ENCODE results near the gene NHSL1.

Gene NHSL1

DNA sequence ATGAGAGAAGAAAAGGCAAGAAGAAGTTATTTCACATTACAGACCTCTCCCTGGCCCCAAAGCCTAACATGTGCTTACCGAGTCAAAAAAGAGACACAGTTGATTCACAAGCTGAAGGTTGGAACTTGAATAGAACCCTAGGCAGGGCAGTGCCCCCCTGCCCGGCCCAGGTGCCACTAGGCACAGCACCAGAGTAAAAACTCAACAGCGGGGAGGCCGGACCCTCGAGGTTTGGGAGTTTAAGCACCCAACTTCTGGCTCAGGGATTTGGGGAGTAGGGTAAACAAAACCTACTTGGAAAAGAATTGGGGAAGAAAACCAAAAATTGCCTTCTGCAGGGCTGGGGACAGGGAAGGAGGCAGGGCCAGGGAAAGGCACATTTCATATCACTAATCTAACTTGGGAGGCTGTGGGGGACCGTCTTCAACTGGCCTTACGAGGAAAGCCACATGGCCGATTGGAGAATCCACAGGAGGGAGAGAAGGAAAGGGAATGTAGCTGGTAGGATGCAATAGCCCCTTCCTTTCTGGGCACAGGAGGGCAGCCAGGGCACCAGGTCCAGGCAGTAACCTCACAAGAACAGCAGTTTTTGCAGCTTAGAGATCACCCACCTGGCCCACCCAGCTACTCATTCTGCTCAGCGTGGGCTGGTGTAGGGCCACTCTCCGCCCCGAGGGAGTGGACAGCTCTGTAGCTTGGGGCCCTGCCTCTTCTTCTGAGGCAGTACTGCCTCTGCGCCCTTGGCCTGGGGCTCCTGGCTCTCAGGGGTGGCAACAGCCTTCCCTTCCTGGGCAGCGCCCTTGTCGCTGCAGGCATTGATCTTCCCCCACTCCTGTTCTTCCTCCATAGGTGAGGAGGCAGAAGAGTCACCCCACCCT lies 97.1 kb downstream of the NHSL1 start:
- no peak for DNase-seq (ENCODE audit: low spot score)

DNA sequence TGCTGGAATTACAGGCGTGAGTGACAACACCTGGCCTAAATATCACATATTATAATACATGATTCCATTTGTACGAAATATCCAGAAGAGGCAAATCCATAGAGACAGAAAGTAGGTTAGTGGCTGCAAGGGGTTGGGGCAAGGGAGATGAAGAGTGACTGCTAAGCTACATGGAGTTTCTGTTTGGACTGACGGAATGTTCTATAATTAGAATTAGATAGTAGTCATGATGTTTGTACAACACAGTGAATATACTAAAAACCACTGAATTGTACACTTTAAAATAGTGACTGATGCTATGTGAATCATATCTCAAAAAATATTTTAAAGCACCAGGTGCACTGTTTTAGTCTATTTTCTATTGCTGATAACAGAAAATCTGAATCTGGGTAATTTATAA lies 99.0 kb downstream of the NHSL1 start:
- no peak for DNase-seq (ENCODE audit: low spot score)

DNA sequence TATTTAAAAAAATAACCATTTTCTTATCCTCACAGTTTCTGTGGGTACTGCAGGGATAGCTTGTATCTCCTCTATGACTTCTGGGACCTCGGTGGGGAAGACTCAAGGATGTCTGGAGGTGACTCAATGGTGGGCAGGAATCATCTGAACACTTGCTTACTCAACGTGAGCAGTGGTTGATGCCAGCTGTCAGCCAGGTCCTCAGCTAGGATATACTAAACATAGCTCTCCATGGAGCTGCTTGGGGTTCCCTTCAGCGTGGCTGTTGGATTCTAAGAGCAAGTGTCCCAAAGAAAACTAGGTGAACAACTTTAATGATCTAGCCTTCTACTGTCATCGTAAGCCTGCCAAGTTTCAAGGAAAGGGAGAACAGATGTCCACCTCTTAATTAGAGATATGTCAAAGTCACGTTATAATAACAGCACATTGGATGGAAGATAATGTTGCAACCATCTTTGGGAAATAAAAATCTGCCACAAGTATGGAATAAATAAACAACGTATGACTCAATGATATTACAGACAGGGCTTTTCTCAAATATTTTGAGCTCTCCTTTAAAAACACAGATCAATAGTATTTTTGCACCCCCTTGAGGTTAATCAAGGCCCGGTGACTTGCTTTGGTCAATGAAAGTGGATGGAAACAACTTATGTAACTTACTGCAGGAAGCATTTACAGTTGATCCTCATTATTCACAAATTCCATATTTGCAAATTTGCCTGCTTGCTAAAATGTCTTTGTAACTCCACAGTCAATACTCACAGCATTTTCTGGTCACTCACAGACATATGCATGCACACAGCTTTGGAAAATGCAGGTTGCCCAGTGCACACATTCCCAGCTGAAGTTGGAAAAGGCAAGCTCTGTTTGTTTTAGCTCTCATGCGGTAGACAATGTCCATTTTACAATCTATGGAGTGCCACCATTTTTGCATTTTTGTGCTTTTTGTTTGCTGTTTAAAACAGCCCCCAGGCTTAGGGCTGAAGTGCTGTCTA lies 101.9 kb downstream of the NHSL1 start:
- DNase-seq (ENCODE audit: low spot score) = no peak

DNA sequence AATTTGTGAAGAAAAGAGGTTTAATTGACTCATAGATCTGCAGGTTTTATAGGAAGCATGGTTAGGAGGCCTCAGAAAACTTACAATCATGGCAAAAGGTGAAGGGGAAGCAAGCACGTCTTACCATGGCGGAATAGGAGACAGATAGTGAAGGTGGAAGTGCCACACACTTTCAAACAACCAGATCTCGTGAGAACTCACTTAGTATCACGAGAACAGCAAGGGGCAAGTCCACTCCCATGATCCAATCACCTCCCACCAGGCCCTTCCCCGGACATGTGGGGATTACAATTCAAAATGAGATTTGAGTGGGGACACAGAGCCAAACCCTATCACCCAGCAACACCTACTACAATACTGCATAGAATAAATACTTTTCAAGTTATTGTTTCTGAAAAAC lies 102.6 kb downstream of the NHSL1 start:
- no peak for DNase-seq (ENCODE audit: low spot score)

DNA sequence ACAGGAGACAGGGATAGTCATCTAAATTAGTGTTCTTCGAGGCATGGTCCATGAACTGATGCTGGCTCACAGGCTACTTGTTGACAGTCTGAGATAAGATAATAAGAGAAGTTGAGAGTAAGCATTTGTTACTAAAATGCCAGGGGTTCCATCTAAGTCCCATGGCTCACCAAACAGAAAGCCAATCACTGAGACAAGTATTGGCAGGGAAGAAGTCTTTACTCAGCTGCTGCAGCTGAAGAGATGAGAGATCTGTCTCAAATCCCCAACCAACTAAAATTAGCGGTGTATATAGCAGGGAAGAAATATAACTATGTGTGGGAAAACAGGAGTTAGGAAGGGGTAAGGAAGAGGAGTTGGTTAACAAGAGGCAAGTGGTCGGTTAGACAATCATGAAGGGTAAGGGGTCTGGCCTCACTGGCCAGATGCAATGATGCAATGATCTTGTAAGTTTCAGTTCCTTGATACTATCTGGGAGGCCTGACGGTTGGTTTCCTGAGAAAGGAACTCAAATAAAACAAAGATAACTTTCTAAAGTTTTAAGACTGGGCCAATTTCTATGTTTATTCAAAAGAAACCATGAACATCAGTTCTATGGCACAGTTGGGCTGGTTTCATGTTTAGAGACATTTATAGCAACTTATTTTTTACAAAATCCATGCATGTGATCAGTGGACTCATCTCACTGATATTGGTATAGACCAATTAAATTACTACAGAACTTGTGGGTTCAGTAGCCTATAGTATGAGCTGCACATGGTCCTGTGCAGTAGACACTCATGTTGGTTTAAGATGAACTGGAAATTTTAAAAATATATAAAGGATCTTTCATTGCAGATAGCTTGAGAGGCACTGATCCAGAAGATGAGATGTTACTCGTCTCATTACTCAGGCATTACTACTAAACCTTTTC lies 105.2 kb downstream of the NHSL1 start:
- DNase-seq (ENCODE audit: low spot score) = no peak

DNA sequence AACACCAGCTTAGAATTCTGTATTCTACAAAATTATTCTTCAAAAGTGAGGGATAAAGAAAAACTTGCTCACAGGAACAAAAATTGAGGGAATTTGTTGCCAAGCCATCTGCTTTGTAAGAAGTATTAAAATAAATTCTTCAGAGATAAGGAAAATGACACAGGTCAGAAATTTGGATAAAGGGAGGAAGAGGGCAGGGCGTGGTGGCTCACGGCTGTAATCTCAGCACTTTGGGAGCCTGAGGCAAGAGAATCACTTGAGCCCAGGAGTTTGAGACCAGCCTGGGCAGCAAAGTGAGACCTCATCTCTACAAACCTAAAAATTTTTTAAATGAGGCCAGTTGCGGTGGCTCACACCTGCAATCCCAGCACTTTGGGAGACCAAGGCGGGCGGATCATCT lies 109.7 kb downstream of the NHSL1 start:
- no peak for DNase-seq (ENCODE audit: low spot score)

DNA sequence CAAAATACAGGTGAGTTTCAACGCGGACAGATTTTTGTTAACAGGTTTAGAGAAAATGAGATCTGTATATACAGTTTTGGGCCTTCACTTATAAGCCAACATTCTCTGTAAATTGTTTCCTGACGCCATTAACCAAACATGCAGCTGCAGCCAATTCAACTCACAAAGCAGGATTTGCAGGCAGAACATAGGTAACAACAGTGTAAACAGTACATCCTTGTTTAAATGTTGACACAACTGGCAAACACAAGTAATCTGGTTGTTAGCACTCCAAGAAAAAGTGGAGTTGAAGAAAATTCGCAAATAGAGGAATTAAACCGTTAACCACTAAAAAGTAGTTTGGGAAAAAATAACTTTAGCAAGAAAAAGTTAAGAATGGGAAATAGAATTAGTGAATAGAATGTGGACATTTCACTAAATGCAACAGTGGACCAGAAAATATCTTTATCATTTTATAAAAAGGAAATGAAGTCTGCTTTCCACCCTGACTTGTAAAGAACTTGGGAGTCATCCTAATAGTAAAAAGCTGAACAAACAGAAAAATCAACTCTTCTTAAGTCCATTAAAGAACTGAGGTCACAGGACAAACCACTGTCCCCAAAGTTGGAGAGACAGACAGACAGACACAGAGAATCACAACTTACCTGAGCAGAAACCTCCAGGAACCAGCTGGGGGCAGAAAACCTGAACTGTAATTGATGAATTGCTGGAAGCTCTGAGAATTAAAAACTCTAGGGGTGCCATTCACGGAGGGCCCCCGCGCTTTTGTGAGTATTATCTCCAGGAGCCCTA lies 111.5 kb downstream of the NHSL1 start:
- no peak for DNase-seq (ENCODE audit: low spot score)

DNA sequence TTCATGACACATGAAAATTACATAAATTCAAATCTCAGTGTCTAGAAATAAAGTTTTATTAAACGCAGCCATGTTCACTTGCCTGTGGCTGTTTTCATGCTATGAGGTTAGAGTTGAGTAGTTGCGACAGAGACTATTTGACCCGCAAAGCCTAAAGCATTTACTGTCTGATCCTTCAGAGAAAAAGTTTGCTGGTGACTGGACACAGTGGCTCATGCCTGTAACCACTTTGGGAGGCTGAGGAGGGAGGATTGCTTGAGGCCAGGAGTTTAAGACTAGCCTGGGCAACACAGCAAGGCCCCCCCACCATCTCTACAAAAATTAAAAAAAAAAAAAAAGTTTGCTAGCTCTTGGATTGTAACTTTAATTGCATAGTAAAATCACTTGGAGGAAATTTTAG lies 112.4 kb downstream of the NHSL1 start:
- no peak for DNase-seq (ENCODE audit: low spot score)

DNA sequence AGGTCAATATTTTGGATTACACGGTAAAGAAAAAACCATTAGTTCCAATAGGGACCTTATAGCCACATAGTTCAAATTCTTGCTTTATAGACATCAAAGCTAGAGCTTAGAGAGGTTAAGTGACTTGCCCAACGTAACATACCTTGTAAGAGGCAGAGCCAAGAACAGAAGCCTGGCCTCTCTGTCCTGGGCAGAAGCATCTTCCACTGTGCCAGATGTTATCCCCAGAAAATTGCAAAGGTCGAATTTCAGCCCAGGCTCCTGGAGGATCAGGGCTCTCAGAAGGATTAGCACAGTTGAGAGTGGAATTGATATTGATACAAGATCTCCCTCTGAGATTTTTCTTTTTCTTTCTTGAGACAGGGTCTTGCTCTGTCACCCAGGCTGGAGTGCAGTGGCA lies 115.5 kb downstream of the NHSL1 start:
- no peak for DNase-seq (ENCODE audit: low spot score)

DNA sequence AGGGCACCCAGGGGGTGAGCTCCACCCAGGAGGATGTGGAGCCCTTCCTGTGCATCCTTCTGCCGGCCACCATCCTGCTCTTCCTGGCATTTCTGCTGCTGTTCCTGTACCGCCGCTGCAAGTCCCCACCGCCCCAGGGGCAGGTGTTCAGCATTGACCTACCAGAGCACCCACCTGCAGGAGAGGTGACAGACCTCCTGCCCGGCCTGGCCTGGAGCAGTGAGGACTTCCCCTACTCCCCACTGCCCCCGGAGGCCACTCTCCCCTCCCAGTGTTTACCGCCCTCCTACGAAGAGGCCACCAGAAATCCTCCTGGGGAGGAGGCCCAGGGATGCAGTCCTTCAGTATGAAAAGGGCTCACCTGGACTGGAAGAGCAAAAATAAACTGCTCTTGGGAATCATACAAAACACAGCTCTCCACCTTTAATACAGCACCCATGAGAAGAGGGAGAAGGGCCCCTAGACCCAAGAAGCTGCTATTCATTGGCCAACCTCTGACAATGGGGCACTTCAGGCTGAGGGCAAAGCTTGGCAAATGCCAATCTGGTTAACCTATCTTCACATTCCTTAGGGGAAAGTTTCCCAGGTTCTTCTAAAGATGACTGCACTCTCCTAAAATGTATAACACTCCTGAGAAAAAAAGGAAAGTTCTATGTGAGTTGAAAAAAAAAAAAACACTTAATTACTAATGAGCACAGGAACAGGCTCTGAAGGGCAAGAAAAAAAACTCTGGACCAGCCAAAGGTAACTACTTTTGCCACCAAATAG lies 116.6 kb downstream of the NHSL1 start:
- no peak for DNase-seq (ENCODE audit: low spot score)

DNA sequence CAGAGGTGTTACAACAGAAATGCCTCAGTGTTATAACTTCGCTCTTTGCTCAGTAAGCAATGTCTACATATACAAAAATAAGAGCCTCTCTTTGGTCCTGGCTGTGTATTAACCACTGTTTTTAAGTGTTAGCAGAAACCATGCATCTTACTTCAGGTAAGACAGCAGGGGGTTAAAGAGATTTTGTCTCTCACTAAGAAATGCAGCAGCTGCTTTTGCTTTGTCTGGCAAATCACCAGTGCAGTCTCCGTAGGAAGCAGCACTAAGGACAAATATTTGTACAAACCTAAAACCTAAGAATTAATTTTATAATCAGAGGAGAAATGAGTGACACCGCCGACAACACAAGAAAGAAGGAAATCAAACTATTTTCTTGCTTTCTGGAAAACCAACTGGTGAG lies 120.8 kb downstream of the NHSL1 start:
- no peak for DNase-seq (ENCODE audit: low spot score)

DNA sequence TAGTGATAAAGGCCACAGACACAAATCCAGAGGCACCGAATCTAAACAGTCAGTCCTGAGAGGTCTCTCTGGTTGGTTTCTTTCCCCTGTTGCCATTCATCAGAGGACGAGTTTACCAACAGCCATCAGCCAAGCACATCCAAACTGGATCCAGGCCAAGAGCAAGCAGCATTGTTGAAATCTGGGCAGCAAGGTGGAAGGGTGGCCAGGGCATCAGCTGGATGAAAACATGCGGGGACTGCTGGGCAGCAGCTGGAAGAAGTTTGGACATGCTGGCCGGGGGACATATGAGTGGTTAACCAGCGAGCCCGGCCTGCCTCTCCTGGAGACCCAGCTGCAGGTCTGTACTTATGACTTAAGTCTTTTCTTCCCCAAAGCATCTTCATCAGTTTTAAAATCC lies 121.5 kb downstream of the NHSL1 start, which contains the start of gene SMIM28:
TSS of gene SMIM28 (plus strand) at position 62 of the 400 bp plus-strand sequence. CDS start at position 230, 168 bp downstream.
- DNase-seq (ENCODE audit: low spot score) = no peak

DNA sequence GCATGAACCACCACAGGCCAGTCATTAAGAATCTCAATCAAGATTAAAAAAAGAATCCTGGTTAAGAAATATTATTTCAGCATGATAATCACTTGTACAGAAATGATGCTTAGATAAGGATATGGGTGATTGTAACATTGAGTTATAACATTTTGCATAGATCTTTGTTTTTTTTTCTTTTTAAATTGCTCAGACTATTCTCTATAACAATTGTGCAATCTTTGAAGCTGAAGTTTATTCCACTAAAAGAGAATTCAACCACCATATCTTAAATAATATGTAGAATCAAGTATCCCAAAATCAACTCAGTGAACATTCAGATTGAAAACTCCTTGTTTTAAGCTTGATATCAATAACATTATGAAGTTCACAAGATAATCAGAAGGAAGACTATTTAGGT lies 122.3 kb downstream of the NHSL1 start:
- no peak for DNase-seq (ENCODE audit: low spot score)

DNA sequence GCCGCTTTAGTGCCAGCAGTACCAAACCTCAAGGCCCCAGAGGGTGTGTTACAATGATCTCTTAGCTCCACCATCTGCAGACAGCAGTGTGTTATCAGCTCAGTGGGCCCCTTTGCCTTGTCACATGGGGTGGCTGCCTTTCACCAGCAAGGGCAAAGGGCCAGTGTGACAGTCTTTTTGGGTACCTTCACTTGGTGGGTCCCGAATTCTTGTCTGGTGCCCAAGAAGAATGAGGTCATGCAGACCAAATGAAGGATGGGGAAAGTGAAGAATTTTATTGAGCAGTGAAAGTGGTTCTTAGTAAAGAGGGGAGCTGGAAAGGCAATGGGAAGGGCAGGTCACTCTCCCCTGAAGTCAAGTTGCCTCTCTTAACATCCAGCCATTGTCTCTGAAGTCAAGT lies 124.5 kb downstream of the NHSL1 start:
- DNase-seq (ENCODE audit: low spot score) = no peak

DNA sequence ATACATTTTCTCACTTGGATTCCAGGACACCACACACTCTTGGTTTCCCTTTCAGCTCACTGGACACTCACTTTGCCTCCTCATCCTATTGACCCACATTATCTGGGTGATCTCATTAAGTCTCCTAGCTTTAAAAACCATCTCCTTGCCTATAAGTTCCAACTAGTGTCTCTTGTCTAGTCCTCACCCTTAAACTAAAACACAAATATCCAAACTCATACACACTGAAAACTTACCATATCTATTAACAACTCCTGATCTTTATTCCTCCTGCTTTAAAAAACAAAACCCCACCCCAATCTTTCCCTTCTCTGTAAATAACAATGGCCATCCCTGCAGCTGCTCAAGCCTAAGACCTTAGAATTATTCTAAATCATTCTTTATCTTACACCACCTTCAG lies 125.1 kb downstream of the NHSL1 start:
- DNase-seq (ENCODE audit: low spot score) = no peak

DNA sequence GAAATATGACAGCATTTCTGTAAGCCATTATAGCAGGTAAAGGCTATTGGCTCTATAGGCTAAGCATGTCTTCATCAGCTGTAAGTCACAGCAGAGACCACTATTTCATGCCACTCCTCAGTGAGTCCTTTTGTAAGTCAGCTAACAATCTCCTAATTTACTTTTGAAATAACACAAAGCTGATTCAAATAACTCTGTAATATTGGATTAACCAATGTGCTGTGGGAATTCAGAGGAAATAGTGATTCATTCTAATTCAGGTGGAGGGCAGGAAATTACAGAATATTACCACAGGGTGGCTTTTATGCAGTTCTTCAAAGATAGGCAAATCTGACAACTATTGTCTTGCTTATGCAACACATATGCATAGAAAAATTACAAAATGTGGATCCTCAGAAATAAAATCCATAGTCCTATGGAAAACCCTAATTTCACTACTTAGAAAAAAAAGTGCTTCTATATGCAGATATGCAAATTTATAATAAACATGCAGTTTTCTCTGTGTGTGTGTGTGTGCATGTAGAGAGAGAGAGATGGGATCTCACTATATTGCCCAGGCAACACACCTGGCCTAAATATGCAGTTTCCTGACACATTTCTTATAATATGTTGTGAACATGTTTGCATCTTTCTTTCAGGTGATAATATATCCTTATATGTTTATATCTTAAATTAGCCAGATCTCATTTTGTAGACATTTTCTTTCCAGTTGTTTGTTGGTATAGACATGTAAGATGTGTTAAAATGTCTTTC lies 126.4 kb downstream of the NHSL1 start:
- DNase-seq (ENCODE audit: low spot score) = no peak
